NOMO-1 (cell line): Measurements from ENCODE around the gene UBL4B.

ENCODE experiments used
- DNase-seq, 2 experiments: peaks; one replicate each; lab custom pipeline; 2025; ENCODE audit not compliant: unreplicated experiment in 2 of 2; lab: John Stamatoyannopoulos, UW

Gene UBL4B

DNA sequence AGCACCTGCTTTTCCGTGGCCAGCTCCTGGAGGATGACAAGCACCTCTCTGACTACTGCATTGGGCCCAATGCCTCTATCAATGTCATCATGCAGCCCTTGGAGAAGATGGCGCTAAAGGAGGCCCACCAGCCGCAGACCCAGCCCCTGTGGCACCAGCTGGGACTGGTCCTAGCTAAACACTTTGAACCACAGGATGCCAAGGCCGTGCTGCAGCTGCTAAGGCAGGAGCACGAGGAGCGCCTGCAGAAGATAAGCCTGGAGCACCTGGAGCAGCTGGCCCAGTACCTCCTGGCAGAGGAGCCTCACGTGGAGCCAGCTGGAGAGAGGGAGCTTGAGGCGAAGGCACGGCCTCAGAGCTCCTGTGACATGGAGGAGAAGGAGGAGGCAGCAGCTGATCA is 413 bp downstream of the UBL4B start:
- DNase-seq: no peak

DNA sequence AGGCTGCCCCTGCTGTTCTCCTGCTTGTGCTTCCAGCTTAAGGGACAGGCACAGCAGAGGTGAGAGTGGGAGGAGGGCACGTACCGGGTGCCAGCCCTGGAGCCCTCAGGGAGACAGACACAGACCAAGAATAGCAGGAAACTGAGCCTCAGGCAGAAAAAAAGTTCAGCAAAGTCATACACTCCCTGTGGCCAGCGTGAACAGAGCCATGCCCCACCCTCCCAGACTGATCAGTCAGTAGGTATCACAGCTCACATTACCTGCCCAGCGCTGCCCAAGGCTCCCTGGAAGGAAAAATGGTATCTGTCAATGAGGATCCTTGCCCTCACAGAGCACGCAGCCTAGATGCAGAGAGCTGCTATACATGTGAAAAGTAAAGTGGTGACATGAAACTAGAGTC is 1.3 kb downstream of the UBL4B start:
- DNase-seq: no peak

DNA sequence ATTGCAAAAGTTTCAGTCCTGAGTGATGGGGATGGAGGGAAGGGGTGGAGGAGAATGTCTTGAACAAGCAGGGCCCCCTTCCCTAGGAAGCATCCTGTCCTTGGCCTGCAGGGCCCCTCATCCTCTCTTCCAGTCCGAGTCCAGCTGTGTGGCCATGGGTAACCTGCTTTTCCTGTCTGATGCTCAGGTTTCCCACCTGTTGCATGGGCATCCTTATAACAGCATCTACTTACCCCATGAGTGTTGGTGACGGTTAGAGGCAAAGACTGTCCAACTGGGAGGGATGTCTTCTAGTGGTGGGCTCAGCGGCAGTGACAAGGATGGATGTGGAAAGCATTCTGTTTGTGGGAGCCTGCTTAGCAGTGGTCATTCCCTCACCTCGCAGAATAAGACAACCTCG is 1.9 kb downstream of the UBL4B start:
- DNase-seq: no peak

DNA sequence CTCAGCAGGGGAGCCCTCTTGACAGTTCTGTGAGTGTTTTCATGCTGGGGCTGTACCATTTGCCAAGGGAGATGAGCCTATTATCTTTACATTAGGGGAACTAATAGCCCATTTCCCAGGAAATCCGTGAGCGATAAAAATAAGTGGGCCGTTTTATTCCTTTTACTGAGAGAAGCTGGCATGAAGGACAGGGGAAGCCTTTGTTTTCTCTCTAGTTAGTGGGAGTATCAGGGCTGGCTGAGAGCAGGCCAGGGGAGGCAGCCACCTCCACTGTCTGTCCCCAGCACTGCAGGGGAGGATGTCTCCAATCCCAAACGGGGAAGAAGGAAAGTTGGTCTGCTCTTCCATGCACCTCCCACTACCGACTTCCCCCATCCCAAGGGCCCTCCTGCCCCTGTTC is 2.5 kb downstream of the UBL4B start:
- DNase-seq: no peak

DNA sequence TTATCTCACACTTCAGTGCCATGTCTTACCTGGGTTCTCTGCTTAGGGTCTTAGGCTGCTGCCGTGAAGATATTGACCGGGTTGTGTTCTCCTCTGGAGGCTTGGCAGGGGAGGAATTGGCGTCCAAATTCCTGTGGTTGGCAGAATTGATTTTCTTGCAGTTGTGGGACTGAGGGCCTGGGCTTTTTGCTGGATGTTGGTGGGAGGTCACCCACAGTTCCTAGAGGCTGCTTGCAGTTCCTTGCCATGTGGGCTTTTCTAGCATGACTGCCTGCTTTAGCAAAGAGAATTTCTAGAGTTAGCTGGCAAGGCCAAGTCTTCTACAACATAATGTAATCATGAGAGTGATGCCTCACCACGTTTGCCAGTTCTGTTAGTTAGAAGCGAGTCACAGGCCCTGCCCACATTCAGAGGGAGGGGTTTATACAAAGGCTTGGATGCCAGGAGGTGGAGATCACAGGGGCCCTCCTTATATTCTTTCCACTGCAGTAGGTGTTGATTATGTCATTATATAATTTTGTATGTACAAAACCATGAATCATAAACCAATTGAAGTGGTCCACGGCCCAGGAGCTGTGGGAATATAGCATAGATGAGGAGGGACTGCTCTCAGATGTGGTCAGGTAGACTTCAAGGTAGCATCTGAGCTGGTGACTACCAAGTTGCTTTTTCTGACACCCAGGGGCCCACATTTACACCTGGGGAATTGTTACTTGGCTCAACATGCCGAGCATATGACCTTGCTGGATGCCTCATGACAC is 6.6 kb downstream of the UBL4B start:
- DNase-seq: no peak

DNA sequence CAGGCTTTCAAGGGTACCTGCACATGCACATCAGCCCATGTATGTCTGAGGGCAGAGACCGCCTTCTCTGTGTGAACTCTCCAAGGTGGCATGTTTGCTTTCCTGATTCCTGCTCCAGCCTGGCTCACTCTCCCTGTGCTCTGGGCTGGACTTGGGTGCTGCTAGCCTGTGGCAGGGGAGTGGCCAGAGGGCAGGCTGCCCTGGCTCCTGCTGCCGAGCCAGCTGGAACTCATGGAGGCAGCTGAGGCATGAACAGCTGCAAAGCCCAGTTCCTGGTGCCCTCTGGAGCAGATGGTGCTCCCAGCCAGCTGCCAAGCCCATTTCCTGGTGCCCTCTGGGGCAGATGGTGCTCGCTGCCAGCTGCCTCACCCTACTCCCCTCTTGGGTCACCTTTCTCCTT is 7.6 kb downstream of the UBL4B start:
- DNase-seq: no peak

DNA sequence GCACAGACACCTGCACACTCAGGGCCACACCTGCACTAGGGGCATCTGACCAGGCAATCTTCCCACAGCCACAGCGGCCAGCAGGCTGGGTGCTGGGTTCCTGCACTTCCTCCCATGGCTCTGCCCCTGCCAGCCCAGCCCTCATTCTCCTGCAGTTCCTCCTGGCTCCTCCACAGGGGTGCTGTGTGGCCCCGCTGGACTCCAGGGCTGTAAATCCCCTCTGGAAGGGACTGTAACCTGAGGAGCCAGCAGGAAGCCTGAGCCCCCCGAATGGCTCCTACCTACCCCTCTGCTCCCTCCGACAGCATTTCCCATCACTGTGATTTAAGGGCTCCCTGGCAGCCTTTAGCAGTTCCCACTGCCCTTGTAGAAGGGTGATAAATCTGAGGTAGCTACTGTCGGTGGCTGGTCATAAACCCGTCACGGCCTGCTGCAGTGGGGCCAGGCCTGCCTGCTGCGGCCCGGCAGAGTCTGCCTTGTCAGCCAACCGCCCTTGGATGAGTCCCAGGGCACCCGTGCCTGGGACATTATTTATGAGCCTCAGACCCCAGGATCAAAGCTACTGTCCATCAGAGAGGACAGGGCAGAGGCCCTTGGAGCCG is 8.8 kb downstream of the UBL4B start:
- no peak for DNase-seq

DNA sequence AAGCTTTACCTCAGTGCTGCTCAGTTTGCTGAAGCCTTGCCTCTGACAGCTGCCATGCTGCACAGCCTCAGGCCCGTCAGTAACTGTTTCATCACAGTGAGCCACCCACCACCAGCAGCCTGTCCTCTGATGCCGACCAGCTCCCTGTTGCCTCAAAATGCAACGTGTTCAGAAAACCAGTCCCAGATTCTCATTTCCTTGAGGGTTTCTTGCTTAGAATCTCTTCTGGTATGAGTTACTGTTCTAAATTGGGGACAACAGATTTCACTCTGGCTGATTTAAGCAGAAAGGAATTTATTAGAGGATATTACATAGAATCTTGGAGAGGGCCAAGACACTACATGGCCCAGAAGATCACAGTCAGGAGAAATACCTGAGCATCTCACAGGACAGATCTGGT is 11.0 kb downstream of the UBL4B start:
- no peak for DNase-seq

DNA sequence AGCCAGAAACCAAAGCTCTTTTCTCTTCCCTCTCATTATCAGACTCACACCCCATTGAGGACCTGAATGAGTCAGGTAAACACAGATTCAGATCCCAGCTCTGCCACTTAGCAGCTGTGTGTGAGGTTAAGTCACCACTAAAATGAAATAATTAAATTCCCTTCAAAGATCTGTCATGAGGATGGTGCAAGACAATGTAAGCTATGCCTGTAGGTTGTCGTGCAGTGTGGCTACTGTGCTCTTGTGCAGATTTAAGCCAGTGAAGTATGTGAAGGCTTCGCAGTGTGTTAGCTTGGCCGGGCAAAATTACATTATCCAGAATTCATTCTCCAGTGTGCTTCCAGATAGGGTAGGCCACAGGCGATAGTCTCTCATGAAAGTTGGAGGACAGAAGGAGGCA is 13.6 kb downstream of the UBL4B start:
- DNase-seq: no peak

DNA sequence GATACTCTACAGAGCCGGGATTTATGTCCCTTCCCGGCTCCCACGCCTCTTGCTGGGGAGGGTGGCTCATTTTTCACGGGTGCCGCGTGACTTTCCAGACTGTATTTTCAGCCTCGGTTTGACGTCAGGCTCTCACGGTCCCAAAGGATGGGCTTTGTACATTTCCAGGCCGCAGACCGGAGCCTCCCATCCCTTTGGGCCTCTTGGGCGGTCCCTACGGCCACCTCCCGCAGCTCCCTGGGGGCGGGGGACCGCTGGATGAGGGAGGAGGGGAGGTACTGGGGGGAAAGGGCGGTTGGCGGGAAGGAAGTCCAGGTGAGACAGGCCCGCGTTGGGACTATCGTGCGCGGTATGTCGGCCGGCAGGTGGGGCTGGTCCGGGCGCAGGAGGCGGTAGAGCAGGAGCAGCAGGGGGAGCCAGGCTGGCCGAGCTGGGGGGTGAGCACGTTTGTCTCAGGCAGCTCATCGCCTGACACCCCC is 17.9 kb downstream of the UBL4B start:
- no peak for DNase-seq

DNA sequence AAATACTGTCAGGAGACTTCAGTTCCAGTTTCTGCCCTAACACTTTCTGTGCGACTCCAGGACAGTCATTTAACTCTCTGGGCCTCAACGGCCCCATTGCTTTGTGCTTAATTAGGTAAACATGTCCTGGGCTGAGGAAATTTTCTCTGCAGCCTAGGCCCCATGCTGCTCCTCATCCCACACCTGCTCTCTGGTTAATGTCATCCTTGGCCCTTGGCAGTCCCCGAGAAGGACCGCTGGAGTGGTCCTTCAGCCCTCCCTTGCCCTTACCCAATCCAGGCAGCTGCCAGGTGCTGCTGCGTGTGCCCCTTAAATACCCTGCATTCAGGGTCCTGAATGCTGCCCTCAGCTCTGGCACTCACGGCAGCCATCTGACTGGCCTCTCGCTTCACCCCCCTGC is 18.7 kb downstream of the UBL4B start:
- DNase-seq: no peak

DNA sequence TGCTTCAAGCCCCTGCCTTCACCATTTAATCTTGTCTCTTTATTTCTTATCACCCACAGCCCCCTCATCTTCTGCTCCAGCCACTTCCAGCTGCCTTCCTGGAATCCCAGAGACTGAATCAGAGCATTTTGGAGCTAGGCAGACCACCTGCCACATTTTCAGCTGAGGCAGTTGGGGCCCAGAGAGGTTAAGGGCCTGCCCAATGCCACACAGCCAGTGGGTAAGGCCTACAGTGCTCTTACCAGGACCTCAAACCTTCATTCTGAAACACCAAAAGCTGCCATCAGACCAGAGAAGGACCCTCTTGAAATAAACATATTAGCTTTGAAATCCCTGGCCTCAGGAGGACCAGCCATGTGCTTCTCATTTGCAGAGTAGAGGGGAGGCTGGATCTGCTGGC is 20.4 kb downstream of the UBL4B start:
- no peak for DNase-seq

DNA sequence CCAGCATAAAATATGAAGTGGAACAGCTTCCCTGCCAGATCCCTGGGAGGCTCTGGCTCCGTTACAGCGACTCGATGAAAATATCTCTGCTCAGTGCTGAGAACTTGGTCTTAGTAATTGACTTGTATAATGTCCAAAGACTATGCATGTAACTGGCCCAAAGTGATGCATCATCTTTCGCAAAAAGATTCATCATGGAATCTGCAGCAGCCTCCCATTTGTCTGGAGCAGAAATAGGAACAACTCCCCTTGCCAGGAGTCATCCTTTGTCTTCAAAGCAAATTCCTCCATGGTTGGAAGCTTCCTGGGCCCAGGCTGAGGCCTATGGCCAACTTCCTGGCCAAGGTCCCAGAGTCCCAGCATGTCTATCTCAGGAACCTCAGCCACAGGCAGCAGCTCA is 21.2 kb downstream of the UBL4B start:
- no peak for DNase-seq

DNA sequence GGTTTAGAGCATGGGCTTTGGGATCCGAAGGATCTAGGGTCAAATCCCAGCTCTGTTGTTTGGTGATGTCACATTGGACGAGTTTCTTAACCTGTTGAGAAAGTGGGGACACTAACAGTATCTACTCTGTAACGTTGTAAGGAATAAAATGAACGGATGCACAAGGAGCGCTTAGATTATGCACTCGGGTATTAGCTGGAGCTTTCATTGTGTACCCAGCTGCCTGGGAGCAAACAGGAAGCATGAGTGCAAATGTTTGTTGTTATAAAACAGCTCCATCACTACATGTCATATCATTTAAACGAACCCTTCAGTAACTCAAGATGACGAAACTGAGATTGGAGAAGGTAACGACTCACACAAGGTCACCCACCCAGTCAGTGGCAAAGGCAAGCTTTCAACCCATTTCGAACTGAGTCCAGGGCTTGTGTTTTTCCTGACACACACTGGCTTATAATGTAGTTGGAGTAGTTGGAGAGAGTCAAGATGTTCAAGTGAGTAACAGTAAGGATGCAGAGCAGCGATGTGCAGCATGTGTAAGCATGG is 21.9 kb downstream of the UBL4B start:
- DNase-seq: no peak

DNA sequence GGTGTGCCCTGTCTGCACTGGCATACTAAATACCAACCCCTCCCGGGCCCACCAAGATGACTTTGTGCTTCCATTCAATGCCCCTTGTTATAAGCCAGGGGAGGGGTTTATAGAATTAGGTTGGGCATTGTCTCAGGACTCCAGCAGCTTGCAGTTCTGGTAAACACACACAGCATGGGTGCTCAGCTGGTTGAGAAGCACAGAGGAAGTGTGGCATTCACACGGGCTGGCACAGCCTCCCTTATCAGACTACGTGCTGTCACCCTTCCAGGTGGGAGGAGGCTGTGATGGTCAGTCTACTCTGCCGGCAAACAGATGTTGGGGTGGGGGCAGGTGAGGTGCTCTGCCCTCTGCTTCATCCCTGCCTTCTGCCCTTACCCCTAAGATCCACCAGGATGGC is 23.0 kb downstream of the UBL4B start:
- no peak for DNase-seq

DNA sequence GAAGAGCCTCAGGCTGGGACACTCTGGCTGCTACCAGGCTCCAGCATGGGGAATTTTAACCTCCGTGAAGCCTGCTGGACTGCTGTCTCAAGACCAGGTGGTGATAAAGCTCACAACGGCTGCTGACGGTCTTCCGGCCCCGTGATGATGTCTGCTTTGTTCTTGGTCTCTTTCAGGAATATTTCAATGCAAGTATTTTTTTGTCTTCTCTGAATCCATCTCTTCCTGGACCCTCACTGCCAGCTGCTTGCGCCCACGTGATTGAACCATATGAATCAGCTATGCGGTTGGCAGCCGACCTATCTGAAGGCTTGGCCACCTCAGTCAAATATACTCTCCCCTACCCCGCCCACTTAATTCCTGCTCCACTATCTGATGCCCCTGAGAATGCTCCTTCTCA is 23.4 kb downstream of the UBL4B start:
- DNase-seq: no peak

DNA sequence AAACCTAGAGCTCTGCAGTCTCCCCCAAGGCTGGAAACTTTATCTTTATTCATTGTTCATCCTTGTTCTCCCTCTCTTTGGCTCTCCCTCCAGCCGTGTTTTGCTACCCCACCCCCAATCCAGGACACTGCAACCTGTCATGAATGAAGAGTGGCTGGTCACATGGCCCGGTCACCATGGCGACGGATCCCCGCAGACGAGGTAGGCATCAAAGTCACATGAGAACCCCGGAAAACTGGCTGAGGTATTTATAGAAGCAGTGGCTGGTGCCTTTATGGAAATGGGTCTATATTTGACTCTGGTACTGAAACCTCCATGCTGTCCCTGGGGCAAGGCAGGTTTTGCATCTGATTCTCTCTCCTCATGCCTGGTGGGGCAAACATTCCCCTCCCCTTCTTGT is 24.7 kb downstream of the UBL4B start:
- no peak for DNase-seq

DNA sequence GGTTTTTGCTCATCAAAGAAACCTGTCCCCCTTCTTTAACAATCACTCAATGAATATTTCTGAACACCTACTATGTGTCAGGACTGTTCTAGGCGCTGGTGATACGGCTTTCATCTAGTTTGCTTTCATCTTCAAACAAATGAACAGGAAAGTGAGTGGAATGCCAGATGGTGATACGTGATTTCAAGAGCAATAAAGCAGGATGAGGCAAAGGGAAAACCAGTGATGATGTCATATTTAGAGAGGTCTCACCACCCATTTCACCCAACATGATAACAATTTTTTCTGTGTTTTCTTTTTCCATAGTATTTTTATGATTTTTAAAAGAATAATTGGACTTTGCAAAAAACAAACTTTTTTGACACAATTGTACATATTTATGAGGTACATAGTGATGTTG is 26.7 kb downstream of the UBL4B start:
- DNase-seq: no peak

DNA sequence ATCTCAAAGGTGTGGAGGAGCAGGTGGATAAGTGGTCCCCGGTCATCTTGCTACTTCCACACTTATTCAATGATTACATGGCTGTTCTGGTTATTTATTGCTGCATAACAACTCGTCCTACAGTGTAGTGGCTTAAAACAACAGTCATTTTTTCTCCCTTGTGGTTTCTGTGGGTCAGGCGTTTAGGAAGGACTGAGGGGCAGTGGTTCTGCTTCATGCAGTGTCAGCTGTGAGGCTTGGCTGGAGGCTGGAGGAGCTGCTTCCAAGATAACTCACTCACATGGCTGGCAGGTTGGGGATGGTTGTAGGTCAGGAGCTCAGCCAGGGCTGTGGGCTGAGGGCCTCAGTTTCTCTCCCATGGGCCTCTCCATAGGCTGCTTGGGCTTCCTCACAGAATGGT is 32.1 kb downstream of the UBL4B start:
- DNase-seq: no peak

DNA sequence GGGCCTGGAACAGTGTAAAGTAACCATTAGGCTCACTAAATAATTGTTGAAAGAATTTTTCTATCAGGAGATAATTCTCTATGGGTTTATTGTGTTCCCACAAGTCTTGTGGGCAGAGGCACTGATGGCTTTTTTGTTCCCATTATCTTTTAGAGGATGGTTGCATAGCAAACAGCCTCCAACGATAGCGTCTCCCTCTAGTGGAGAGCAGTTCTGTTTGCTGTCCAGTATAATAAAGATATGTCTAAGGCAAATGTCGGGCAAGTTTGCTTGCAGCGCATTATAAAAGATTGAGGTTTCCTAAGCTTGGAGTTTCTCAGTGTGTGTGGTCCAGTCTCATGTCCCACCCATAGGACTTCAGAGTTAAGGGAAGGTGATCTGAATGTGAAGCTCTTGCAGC is 36.7 kb downstream of the UBL4B start:
- no peak for DNase-seq

DNA sequence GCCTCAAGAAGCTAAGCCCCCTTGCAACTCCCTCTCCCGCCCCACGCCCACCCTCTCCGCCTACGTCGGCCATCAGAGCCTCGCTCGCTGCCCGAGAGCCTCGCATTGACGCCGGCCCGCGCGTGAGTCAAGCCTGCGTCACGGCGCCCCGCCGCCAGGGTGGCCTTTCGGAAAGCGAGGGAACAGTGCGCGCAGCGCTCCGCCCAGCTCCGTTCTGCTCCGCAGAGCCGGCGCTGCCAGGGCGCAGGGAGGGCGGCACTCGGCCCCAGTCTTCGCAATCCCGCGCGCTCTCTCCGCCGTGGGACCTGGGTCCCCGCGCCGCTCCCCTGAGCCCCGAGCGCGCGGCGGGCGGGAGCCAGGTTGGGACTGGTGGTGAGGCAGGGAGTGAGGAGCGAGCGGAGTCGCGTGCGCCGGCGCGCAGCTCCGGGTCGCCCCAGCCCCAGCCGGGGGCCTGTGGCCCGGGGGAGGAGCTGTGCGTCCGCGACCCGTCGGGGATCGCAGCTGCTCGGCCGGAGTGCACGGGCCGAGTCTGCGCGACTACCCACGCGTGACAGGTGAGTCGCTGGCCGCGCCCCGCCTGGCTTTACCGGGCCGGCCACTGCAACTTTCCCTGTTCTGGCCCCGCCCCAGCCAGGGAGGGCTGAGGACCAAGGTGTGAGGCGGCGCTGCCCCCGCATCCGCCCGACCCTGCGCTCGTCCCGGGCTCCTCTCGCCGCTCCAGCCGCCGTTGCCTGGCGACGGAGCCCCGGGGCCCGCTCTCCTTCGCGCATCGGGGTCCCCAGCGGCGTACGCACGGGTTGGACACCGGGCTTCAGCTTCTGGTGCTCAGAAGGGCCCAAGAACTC is 38.3 kb downstream of the UBL4B start, which contains the start of gene SLC6A17:
Gene SLC6A17 (plus strand): TSS at position 165 of the 845 bp plus-strand sequence. CDS start 16,436 bp downstream, outside the sequence.
- DNase-seq: no peak
